Measurements from ENCODE around the gene SP9. TPM values are rescaled to one million over a fixed set of nuclear protein-coding genes. Genes with fewer than 3 reads are reported as not detected.
A peak's percentile ranks its signal among the peaks of the same experiment; 100 is the strongest.

SP9 gene
- total RNA-seq, result not detected

DNA sequence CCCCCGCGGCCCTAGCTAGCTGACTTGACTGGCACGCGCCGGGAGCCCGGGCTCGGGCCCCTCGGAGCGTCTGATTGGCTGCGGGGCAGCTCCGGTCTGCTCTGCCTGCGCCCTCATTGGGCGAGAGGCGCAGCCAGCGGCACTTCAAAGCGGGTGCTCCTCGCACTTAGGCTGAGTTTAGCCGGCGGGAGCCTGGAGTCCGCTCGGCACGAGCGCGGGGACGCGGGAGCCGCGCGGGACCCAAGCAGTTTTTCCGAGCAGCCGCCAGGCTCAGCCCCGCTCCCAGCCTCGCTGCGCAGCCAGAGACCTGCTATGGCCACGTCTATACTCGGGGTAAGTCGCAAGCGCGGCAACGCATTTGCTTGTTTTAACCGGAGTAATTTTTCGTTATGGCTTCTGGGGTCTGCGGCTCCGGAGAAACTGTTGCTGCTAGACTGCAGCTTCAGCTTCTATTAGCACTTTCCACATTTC lies at the start of gene SP9:
SP9 (plus strand) TSS at position 174 of the 471 bp plus-strand sequence; CDS start at position 313, 139 bp downstream.
- DNase-seq (ENCODE audit: low spot score in 2 of 2), result no peak
- no peaks in the 10 kb centered on the region for H3K9me3 ChIP-seq
- H3K4me3 ChIP-seq, result peak within 1 kb of the TSS in 3 of 4 donors; percentile 26 to 39 (median 27)
- peaks cover 27 to 100% of the 10 kb centered on the region in 2 donors for H3K27me3 ChIP-seq
- no peak within 1 kb of the TSS for H3K27ac ChIP-seq
- H3K36me3 ChIP-seq, result no peaks in the 10 kb centered on the region
- peaks cover 0 to 60% (median 33%) of the 10 kb centered on the region in 4 donors for H3K4me1 ChIP-seq
- TF ChIP-seq EP300 (IDR thresholded peaks at IDR 0.05), result peak in 1 of 2 donors; percentile 30
- TF ChIP-seq, protein P1, sequence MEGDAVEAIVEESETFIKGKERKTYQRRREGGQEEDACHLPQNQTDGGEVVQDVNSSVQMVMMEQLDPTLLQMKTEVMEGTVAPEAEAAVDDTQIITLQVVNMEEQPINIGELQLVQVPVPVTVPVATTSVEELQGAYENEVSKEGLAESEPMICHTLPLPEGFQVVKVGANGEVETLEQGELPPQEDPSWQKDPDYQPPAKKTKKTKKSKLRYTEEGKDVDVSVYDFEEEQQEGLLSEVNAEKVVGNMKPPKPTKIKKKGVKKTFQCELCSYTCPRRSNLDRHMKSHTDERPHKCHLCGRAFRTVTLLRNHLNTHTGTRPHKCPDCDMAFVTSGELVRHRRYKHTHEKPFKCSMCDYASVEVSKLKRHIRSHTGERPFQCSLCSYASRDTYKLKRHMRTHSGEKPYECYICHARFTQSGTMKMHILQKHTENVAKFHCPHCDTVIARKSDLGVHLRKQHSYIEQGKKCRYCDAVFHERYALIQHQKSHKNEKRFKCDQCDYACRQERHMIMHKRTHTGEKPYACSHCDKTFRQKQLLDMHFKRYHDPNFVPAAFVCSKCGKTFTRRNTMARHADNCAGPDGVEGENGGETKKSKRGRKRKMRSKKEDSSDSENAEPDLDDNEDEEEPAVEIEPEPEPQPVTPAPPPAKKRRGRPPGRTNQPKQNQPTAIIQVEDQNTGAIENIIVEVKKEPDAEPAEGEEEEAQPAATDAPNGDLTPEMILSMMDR (IDR thresholded peaks at IDR 0.05), result no peak
- 4 to 9% methylated on average over 17 to 23 of the region's 44 CpGs for WGBS, 2 donors

DNA sequence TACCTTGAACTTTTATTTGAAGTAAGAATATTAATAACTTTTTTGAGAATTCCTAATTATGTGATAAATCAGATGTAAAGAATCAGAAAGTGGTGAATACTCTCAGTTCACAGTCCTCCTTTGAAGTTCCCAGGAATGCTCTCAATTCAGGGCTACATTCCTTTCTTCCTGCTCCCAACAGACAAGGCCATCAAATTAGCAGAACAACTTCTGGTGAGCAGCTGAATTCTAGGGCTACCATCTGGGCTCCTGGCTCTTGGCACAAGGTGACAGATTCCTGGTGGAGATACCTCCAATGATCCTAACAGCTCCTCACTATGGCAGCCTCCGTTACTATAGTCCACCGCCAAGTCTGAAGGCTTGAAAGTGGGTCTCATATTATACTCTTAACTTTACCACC lies 48.6 kb upstream of the SP9 start:
- TF ChIP-seq EP300 (IDR thresholded peaks at IDR 0.05) (no peak), POLR2A (IDR thresholded peaks at IDR 0.05) (no peak)
- TF ChIP-seq, protein P1 (IDR thresholded peaks at IDR 0.05), result no peak
- Histone ChIP-seq H3K27ac (no peak overlapping the region), H3K4me3 (no peak overlapping the region), H3K4me1 (no peaks in the 10 kb centered on the region), H3K9me3 (no peaks in the 10 kb centered on the region), H3K36me3 (no peaks in the 10 kb centered on the region), H3K27me3 (no peaks in the 10 kb centered on the region)
- DNase-seq (ENCODE audit: low spot score in 2 of 2), result no peak
- 48 to 51% methylated on average over 2 of the region's 2 CpGs for WGBS, 2 donors

DNA sequence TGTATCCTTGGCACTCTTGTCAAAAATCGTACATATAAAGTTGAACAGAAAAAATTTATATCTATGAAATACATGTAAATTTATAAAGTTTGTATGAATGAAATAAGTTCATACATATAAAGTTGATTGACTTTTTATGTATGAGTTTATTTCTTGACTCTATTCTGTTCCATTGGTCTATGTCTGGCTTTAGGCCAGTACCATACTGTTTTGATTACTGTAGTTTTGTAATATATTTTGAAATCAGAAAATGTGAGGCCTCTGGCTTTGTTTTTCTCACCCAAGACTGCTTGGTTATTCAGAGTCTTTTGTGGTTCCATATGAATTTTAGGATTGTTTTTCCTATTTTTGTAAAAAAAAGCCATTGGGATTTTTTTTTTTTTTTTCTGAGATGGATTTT lies 41.8 kb upstream of the SP9 start:
- TF ChIP-seq, protein P1 (IDR thresholded peaks at IDR 0.05), result no peak
- TF ChIP-seq POLR2A (IDR thresholded peaks at IDR 0.05), result no peak
- TF ChIP-seq EP300 (IDR thresholded peaks at IDR 0.05), result no peak
- Histone ChIP-seq H3K4me1 (no peaks in the 10 kb centered on the region), H3K9me3 (peaks cover 0 to 15% (median 2%) of the 10 kb centered on the region in 4 donors), H3K27me3 (peaks cover 0 to 4% of the 10 kb centered on the region in 2 donors), H3K4me3 (no peak overlapping the region), H3K36me3 (no peaks in the 10 kb centered on the region), H3K27ac (no peak overlapping the region)
- no peak for DNase-seq (ENCODE audit: low spot score in 2 of 2)
- WGBS, 2 donors, result 96 to 100% methylated on average over 1 of the region's 1 CpG

DNA sequence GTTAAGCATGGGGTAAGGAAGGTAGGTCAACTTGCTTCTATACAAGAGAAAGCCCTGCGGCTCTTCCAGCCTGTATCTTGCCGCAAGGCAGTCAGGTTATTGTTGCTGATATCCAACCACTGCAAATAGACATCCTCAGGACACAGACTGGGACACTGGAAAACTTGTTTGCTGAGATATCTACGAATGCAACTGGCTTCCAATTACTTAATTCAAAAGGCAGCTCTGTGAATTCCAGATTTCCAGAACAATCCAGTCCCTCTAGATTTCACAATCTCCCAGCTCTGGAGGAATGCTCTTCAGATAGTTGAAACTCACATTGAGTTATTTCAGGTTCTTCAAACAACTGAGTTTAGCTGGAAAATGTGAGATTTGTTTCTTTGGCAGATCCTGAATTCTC lies 34.6 kb upstream of the SP9 start:
- 70 to 71% methylated on average over 3 of the region's 3 CpGs for WGBS, 2 donors
- H3K36me3 ChIP-seq, result no peaks in the 10 kb centered on the region
- no peaks in the 10 kb centered on the region for H3K9me3 ChIP-seq
- TF ChIP-seq POLR2A (IDR thresholded peaks at IDR 0.05) (no peak), EP300 (IDR thresholded peaks at IDR 0.05) (no peak)
- TF ChIP-seq, protein P1 (IDR thresholded peaks at IDR 0.05), result no peak
- no peak overlapping the region for H3K27ac ChIP-seq
- no peaks in the 10 kb centered on the region for H3K4me1 ChIP-seq
- H3K4me3 ChIP-seq, result no peak overlapping the region
- DNase-seq (ENCODE audit: low spot score in 2 of 2), result no peak
- no peaks in the 10 kb centered on the region for H3K27me3 ChIP-seq

DNA sequence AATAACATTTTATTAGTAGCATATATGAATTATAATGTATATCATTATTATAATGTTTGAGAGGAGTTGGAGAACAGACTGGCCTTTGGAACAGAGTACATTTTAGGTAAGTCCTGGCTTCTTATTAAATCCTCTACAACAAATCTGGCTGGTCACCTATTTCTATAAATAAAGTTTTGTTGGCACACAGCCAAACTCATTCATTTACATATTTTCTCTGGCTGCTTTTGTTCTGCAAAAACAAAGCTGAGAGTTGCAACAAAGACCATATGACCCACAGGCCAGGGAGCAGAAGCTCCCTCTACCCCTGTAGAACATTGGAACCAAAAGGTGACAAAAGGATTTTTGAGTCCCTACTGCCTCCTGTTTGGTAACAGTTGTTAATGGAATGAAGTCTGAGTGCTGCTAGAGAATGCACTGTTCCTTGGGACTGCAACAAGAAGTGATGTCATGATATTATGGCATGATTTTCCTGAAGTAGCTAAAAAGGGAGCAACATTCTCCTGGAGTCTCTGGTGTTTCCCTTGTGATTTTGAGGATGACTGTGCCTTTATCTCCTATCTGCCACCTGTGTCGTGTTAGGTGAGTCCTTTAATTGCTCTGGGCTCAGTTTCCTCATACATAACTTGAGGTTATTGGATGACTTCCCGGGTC lies 22.0 kb upstream of the SP9 start:
- H3K9me3 ChIP-seq, result no peaks in the 10 kb centered on the region
- H3K27me3 ChIP-seq, result peaks cover 0 to 46% of the 10 kb centered on the region in 2 donors
- WGBS, 2 donors, result 79 to 87% methylated on average over 2 of the region's 2 CpGs
- TF ChIP-seq POLR2A (IDR thresholded peaks at IDR 0.05), result no peak
- TF ChIP-seq EP300 (IDR thresholded peaks at IDR 0.05), result no peak
- TF ChIP-seq, protein P1 (IDR thresholded peaks at IDR 0.05), result no peak
- no peak overlapping the region for H3K27ac ChIP-seq
- no peaks in the 10 kb centered on the region for H3K36me3 ChIP-seq
- H3K4me1 ChIP-seq, result no peaks in the 10 kb centered on the region
- H3K4me3 ChIP-seq, result no peak overlapping the region
- DNase-seq (ENCODE audit: low spot score in 2 of 2), result no peak

Data from tibial nerve (tissue), 4 donors.